Mucosa of rectum (tissue), 2 donors: ENCODE results near the gene DOCK10.

ENCODE experiments used
- H3K27ac ChIP-seq, 2 donors: one replicate each; pipeline ENCODE4 v1.7.0; 2013; ENCODE audit warnings: inconsistent platforms in 2 of 2, low read depth in 2 of 2, low read length in 2 of 2
- H3K27me3 ChIP-seq, 2 donors: one replicate each; pipeline ENCODE4 v1.7.0; 2013; ENCODE audit warnings: low read length in 2 of 2; ENCODE audit not compliant: control insufficient read depth in 2 of 2, insufficient read depth in 2 of 2
- H3K36me3 ChIP-seq, 2 donors: one replicate each; pipeline ENCODE4 v1.7.0; 2013; ENCODE audit warnings: low read length in 2 of 2; ENCODE audit not compliant: control insufficient read depth in 2 of 2, insufficient read depth in 2 of 2
- H3K4me1 ChIP-seq, 2 donors: one replicate each; pipeline ENCODE4 v1.7.0; 2013; ENCODE audit warnings: low read length in 2 of 2, mild to moderate bottlenecking in 1 of 2; ENCODE audit not compliant: control insufficient read depth in 2 of 2, insufficient read depth in 2 of 2
- H3K4me3 ChIP-seq, 2 donors: one replicate each; pipeline ENCODE4 v1.7.0; 2013; ENCODE audit warnings: low read length in 2 of 2
- H3K9ac ChIP-seq, 2 donors: one replicate each; pipeline ENCODE4 v1.7.0; 2013; ENCODE audit warnings: low read length in 2 of 2, low read depth in 1 of 2, mild to moderate bottlenecking in 1 of 2
- H3K9me3 ChIP-seq, 2 donors: one replicate each; pipeline ENCODE4 v1.7.0; 2013; ENCODE audit warnings: low read length in 2 of 2; ENCODE audit not compliant: control insufficient read depth in 2 of 2
- donor health status: healthy.
- donor health status: Normal muscosa, but diverticular disease.

Gene DOCK10

GRCh38 chr2:224778474-224778877 lies 263.8 kb downstream of the DOCK10 start:
- no peaks in the 10 kb centered on the region for H3K9me3 ChIP-seq
- no peak overlapping the region for H3K27ac ChIP-seq
- H3K36me3 ChIP-seq, result peaks cover 6 to 13% of the 10 kb centered on the region in 2 donors
- H3K9ac ChIP-seq, result no peak overlapping the region
- no peaks in the 10 kb centered on the region for H3K27me3 ChIP-seq
- peaks cover 17 to 22% of the 10 kb centered on the region in 2 donors for H3K4me1 ChIP-seq
- no peak overlapping the region for H3K4me3 ChIP-seq

- Histone ChIP-seq H3K9ac (no peak overlapping the region), H3K36me3 (peaks cover 6 to 16% of the 10 kb centered on the region in 2 donors), H3K27me3 (no peaks in the 10 kb centered on the region), H3K4me3 (peak overlapping the region in 1 of 2 donors; percentile 10), H3K9me3 (no peaks in the 10 kb centered on the region), H3K27ac (peak overlapping the region; percentile 17 to 41), H3K4me1 (peaks cover 17 to 22% of the 10 kb centered on the region in 2 donors)
Observed at GRCh38 chr2:224777559-224777930, 264.7 kb downstream of the DOCK10 start.

- peak overlapping the region in 1 of 2 donors; percentile 34 for H3K9ac ChIP-seq
- peaks cover 6 to 19% of the 10 kb centered on the region in 2 donors for H3K36me3 ChIP-seq
- H3K4me1 ChIP-seq, result peaks cover 17 to 22% of the 10 kb centered on the region in 2 donors
- peak overlapping the region; percentile 31 to 41 for H3K27ac ChIP-seq
- H3K27me3 ChIP-seq, result no peaks in the 10 kb centered on the region
- H3K4me3 ChIP-seq, result no peak overlapping the region
- H3K9me3 ChIP-seq, result no peaks in the 10 kb centered on the region
Observed at GRCh38 chr2:224776795-224777558, 265.3 kb downstream of the DOCK10 start.

DNA sequence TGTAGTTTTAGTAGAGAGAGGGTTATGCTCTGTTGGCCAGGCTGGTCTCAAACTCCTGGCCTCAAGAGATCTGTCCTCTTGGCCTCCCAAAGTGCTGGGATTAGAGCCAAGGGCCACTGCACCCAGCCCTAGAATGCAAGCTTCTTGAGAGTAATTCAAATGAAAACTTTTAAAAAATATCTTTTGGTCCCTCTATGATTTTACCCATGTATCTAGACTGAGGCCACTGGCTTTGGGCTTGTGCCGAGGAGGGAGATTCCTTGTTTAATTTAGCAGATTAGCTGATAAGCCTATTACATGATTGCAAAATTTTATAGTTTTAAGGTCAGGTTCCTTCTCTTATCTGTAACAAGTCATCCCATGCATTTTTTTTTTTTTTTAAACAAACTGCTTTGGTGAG lies 266.6 kb downstream of the DOCK10 start:
- Histone ChIP-seq H3K27me3 (no peaks in the 10 kb centered on the region), H3K9me3 (no peaks in the 10 kb centered on the region), H3K4me3 (no peak overlapping the region), H3K9ac (no peak overlapping the region), H3K27ac (no peak overlapping the region), H3K4me1 (peaks cover 17 to 22% of the 10 kb centered on the region in 2 donors), H3K36me3 (peaks cover 9 to 26% of the 10 kb centered on the region in 2 donors)

DNA sequence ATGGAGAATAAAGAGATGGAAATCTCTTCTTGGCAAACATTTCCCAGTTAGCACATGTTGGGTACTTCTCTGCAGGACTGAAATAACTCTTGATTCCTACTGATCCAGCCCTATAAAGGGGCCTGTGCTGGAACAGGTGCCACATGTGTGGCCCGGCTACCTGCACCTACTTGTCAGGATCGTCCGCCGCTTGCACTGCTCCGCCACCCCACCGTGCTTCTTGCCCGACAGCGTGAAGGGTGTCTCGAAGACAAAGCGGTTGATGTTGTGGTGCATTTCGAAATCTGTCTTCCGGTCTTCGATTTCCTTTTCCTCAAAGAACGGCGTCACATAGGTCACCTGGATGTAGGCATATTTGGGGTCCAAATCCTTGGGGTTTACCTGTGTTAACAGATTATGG lies 267.5 kb downstream of the DOCK10 start:
- no peak overlapping the region for H3K4me3 ChIP-seq
- H3K9ac ChIP-seq, result no peak overlapping the region
- H3K27me3 ChIP-seq, result no peaks in the 10 kb centered on the region
- H3K4me1 ChIP-seq, result peaks cover 17 to 22% of the 10 kb centered on the region in 2 donors
- H3K36me3 ChIP-seq, result peaks cover 15 to 35% of the 10 kb centered on the region in 2 donors
- no peaks in the 10 kb centered on the region for H3K9me3 ChIP-seq
- H3K27ac ChIP-seq, result no peak overlapping the region

- H3K9me3 ChIP-seq, result no peaks in the 10 kb centered on the region
- no peaks in the 10 kb centered on the region for H3K27me3 ChIP-seq
- H3K4me1 ChIP-seq, result peaks cover 11 to 14% of the 10 kb centered on the region in 2 donors
- H3K9ac ChIP-seq, result no peak overlapping the region
- no peak overlapping the region for H3K27ac ChIP-seq
- no peak overlapping the region for H3K4me3 ChIP-seq
- H3K36me3 ChIP-seq, result peaks cover 18 to 41% of the 10 kb centered on the region in 2 donors
Observed at GRCh38 chr2:224772494-224772893, 269.8 kb downstream of the DOCK10 start.

GRCh38 chr2:224769489-224769888 lies 272.8 kb downstream of the DOCK10 start:
- H3K4me1 ChIP-seq, result no peaks in the 10 kb centered on the region
- no peaks in the 10 kb centered on the region for H3K9me3 ChIP-seq
- no peak overlapping the region for H3K27ac ChIP-seq
- peaks cover 15 to 36% of the 10 kb centered on the region in 2 donors for H3K36me3 ChIP-seq
- H3K4me3 ChIP-seq, result no peak overlapping the region
- H3K27me3 ChIP-seq, result no peaks in the 10 kb centered on the region
- H3K9ac ChIP-seq, result no peak overlapping the region

GRCh38 chr2:224764565-224765236 lies 277.6 kb downstream of the DOCK10 start:
- Histone ChIP-seq H3K4me1 (no peaks in the 10 kb centered on the region), H3K9ac (no peak overlapping the region), H3K27me3 (no peaks in the 10 kb centered on the region), H3K4me3 (no peak overlapping the region), H3K27ac (no peak overlapping the region), H3K9me3 (no peaks in the 10 kb centered on the region), H3K36me3 (peaks cover 11 to 12% of the 10 kb centered on the region in 2 donors)

DNA sequence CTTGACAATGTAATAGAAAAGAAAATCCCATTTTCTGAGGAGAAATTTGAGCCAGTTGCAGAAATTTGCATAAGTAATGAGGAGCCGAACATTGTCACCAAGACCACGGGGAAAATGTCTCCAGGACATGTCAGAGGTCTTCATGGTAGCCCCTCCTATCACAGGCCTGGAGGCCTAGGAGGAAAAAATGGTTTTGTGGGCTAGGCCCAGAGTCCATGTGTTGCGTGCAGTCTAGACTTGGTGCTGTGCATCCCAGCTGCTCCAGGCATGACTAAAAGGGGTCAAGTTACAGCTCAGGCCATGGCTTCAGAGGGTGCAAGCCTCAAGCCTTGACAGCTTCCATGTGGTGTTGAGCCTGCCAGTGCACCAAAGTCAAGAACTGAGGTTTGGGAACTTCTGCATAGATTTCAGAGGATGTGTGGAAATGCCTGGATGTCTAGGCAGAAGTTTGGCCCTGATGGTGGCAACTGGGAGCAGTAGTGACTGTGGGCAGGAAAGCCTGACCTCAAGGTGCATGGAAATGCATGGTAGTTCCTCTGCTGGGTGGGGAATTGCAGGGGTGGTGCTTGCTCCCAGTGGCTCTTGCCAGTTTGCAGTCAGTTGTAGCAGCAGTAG lies 284.2 kb downstream of the DOCK10 start:
- H3K4me1 ChIP-seq, result no peaks in the 10 kb centered on the region
- no peak overlapping the region for H3K4me3 ChIP-seq
- peaks cover 0 to 11% of the 10 kb centered on the region in 2 donors for H3K9me3 ChIP-seq
- H3K36me3 ChIP-seq, result peaks cover 0 to 4% of the 10 kb centered on the region in 2 donors
- no peaks in the 10 kb centered on the region for H3K27me3 ChIP-seq
- H3K9ac ChIP-seq, result no peak overlapping the region
- no peak overlapping the region for H3K27ac ChIP-seq
